ENCODE results near the gene ANO2. TPM values are rescaled to one million over a fixed set of nuclear protein-coding genes. Genes with fewer than 3 reads are reported as not detected.

The ANO2 gene
- total RNA-seq, 1 donor from 2014 or later: not detected

DNA sequence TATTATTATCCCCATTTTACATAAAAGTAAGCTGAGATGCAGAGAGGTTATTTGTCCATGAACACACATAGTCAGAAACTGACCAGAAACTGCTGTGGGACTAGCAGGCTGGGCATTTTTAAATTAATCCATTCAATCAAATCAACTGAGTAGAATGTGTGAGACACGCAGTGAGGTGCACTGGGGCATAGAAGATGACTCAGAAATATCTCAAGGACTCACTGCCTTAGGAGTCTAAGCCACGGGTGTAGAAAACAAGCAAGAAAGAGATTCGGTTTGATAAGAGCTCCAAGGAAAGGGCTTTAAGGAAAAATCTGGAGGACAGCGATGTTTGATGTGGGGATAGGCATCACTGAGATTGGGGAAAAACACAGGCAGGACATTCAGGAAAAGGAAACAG is 127.8 kb downstream of the ANO2 start:
- DNase-seq (ENCODE audit: low read depth) (no peak), FAIRE-seq (no peak)
- Histone ChIP-seq H3K27me3 (ENCODE audit: control insufficient read depth, insufficient read depth, low read length) (no peaks in the 10 kb centered on the region), H3K4me3 (ENCODE audit: low read depth, low read length) (no peak overlapping the region), H3K36me3 (ENCODE audit: control insufficient read depth, insufficient read depth, low read length) (no peaks in the 10 kb centered on the region)
- TF ChIP-seq, protein P1, sequence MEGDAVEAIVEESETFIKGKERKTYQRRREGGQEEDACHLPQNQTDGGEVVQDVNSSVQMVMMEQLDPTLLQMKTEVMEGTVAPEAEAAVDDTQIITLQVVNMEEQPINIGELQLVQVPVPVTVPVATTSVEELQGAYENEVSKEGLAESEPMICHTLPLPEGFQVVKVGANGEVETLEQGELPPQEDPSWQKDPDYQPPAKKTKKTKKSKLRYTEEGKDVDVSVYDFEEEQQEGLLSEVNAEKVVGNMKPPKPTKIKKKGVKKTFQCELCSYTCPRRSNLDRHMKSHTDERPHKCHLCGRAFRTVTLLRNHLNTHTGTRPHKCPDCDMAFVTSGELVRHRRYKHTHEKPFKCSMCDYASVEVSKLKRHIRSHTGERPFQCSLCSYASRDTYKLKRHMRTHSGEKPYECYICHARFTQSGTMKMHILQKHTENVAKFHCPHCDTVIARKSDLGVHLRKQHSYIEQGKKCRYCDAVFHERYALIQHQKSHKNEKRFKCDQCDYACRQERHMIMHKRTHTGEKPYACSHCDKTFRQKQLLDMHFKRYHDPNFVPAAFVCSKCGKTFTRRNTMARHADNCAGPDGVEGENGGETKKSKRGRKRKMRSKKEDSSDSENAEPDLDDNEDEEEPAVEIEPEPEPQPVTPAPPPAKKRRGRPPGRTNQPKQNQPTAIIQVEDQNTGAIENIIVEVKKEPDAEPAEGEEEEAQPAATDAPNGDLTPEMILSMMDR (IDR thresholded peaks at IDR 0.05; ENCODE audit: insufficient read depth, low read length, severe bottlenecking): no peak

DNA sequence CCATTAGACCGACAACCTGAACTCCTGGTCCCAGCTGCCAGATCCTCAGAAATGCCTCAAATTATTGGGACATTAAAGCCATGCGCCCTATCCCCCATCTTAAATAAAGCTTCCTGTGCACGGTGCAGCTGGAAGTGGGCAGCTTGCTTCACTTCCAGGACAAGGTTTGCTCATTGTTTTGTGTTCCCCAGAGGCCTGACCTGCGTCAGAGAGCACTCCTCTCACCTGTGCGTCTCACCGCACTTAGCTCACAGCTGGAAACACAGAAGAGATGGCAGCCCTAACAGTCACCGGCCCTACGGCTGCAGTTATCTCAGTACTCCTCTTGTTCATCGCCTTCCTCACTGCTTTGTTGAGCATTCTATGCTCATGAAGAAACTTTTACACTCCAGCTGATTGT is 135.5 kb downstream of the ANO2 start:
- TF ChIP-seq, protein P1 (IDR thresholded peaks at IDR 0.05; ENCODE audit: insufficient read depth, low read length, severe bottlenecking): no peak
- FAIRE-seq: no peak
- DNase-seq (ENCODE audit: low read depth): no peak
- Histone ChIP-seq H3K36me3 (ENCODE audit: control insufficient read depth, insufficient read depth, low read length) (no peaks in the 10 kb centered on the region), H3K27me3 (ENCODE audit: control insufficient read depth, insufficient read depth, low read length) (no peaks in the 10 kb centered on the region), H3K4me3 (ENCODE audit: low read depth, low read length) (no peak overlapping the region)

DNA sequence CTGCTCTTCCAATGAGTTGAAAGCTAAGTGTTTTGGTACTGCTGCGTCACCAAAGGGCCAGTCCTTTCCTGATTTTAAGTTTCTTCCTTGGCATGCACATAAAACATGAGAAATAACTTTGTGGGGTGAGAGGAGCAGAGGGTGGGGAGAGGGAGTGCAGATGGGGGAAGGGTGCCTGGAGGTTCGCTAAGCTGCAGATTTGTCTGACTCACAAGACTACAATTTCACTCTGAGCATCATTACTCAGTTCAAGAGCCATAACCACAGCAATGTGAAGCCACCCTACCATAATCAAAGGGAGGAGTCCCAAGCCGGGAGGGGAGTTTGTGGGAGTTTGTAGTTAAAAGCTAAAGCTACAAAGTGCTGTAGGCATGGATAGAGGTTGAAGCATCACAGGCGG is 136.1 kb downstream of the ANO2 start:
- FAIRE-seq (peak; percentile 58), DNase-seq (ENCODE audit: low read depth) (no peak)
- Histone ChIP-seq H3K36me3 (ENCODE audit: control insufficient read depth, insufficient read depth, low read length) (no peaks in the 10 kb centered on the region), H3K4me3 (ENCODE audit: low read depth, low read length) (no peak overlapping the region), H3K27me3 (ENCODE audit: control insufficient read depth, insufficient read depth, low read length) (no peaks in the 10 kb centered on the region)
- TF ChIP-seq, protein P1 (IDR thresholded peaks at IDR 0.05; ENCODE audit: insufficient read depth, low read length, severe bottlenecking): no peak

DNA sequence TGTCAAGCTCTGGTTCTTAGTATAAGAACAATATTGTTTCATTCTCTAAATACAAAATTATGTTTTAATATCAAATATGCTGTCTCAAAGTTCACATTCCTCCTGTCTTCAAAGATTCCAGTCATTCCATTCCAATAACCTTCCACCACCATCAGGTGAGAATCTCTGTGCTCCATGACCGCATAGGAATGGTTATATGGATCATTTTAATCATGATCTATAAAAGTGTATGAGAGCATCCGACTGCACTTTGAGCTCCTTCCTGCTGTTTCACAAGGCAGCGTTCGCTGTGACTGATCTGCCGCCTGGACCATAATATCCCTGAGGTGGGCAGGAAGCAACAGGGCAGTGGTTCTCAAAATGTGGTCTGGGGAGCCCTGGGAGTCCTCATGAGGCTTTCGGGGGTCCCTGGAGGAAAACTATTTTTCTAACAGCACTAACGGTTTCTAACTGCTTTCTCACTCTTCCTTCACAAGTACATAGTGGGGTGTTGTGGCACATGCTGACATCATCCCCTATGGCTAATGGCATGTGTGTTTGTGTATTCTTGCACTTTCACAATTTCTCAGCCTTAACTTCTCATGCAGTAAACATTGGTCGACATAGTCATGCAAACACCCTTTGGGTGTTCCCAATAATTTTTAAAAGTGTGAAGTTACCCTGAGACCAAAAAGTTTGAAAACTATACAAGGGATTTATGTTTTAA is 137.4 kb downstream of the ANO2 start:
- Histone ChIP-seq H3K27me3 (ENCODE audit: control insufficient read depth, insufficient read depth, low read length) (no peaks in the 10 kb centered on the region), H3K4me3 (ENCODE audit: low read depth, low read length) (no peak overlapping the region), H3K36me3 (ENCODE audit: control insufficient read depth, insufficient read depth, low read length) (no peaks in the 10 kb centered on the region)
- TF ChIP-seq, protein P1 (IDR thresholded peaks at IDR 0.05; ENCODE audit: insufficient read depth, low read length, severe bottlenecking): no peak
- FAIRE-seq (no peak), DNase-seq (ENCODE audit: low read depth) (no peak)

DNA sequence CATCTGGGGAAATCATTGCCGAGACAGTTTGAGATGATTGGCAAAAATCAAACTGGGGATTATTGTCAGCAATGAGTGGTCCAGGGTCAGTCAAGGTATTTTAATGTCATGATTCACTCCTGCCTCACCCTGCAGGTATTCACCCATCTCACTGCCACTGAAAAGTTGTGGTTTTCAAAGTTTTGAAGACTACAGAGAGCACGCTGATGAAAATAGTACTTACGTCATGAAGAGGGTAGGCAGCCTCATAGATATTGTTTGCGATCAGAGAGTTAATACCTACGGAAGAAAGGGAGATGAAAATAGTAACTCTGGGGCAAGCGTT is 138.0 kb downstream of the ANO2 start:
- H3K36me3 ChIP-seq (ENCODE audit: control insufficient read depth, insufficient read depth, low read length): no peaks in the 10 kb centered on the region
- H3K4me3 ChIP-seq (ENCODE audit: low read depth, low read length): no peak overlapping the region
- DNase-seq (ENCODE audit: low read depth) (no peak), FAIRE-seq (no peak)
- no peaks in the 10 kb centered on the region for H3K27me3 ChIP-seq (ENCODE audit: control insufficient read depth, insufficient read depth, low read length)
- TF ChIP-seq, protein P1 (IDR thresholded peaks at IDR 0.05; ENCODE audit: insufficient read depth, low read length, severe bottlenecking): no peak

Measured in bronchial epithelial cell (primary cell).